PC-3 (cell line): ENCODE data around the gene CAMTA1.

ENCODE experiments used
- CTCF ChIP-seq: fragments of 300-600 bp; sonication (generic); conservative IDR thresholded peaks from 2 replicates; pipeline ENCODE4 v1.5.1; 2017; ENCODE audit warnings: antibody characterized with exemption, low read depth, mild to moderate bottlenecking, low read length
- EZH2phosphoT487 ChIP-seq: fragments of 300-600 bp; sonication (generic); IDR thresholded peaks from 2 replicates; pipeline ENCODE4 v1.6.1; 2018; ENCODE audit warnings: mild to moderate bottlenecking, antibody characterized with exemption, low read length, borderline replicate concordance

DNA sequence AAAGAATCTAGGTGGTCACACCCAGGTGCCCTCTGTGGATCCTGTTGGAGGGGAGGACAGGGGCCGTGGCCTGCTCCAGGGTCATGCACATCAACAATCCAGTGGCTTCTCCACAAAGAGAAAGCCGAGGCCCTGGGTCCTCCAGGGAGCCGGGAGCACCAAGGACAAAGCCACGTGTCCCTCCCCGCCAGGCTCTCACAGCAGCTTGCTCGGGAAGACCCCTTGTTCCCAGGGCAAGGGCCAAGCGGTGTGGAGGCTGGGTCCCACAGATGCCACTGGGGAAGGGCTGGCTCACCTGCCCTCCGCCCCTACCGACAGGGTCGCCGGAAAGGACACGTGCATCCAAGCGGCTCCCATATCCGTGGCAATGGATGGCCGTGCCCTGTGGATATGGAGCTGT lies 793.0 kb downstream of the CAMTA1 start:
- TF ChIP-seq CTCF (no peak), EZH2phosphoT487 (no peak)
